Activated naive CD8-positive, alpha-beta T cell treated with anti-CD3 and anti-CD28 coated beads, Interleukin-2, amount 50 U/mL, for 16 hours (primary cell): ENCODE results near the gene ALOX12.

Experiments used
- DNase-seq: peaks from one replicate; pipeline ENCODE4 v3.0.0-alpha.2; 2020; ENCODE audit warnings: low read depth, low spot score

ALOX12 gene

DNA sequence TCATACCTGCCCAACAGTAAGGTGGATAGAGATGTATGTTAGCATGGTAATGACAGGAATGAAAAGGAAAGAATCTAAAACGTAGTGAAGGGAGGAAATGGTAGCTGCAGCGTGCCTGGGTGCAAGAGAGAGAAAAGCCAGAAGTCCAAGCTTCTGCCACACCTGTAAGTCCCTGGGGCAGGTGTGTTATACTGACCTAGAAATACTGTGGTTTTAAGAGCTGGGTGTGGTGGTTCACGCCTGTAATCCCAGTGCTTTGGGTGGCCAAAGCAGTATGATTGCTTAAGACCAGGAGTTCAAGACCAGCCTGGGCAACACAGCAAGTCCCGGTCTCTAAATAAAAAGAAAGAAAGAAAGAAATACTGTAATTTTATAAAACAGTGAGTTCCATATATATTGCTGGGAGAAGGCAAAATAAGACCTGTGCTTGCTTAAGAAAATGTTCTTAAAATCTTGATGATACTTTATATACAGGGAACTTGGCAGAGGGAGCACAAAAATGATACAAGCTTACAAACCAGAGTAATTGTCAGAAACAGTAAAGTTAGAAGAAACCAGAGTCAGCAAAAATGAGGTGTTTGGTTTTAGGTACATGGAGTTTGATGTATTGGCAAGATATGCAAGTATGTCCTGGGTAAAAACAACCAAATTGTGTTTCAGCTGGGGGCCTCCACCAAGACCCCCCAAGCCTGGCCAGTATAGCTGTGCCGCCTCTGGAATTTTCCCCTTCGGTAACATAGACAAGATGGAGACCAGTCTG lies 6.6 kb downstream of the ALOX12 start:
- DNase-seq = no peak

DNA sequence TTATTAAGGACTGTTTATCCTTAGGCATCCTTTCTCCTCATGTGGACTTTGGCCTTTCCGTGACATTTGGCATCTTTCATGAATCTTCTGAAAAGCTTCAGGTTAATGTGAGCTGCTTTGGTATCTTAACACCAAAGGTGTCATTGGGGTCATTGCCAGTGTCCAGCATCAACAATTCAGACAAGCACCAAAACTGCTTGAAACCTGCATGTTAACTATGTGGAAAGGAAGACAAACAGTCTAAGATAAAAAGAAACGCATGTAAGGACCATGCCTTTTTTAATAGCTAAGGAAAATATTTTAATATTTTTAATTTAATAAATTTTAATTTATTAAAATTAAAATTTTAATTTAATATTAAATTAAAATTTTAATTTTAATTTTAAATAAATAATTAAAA lies 7.9 kb downstream of the ALOX12 start:
- no peak for DNase-seq

DNA sequence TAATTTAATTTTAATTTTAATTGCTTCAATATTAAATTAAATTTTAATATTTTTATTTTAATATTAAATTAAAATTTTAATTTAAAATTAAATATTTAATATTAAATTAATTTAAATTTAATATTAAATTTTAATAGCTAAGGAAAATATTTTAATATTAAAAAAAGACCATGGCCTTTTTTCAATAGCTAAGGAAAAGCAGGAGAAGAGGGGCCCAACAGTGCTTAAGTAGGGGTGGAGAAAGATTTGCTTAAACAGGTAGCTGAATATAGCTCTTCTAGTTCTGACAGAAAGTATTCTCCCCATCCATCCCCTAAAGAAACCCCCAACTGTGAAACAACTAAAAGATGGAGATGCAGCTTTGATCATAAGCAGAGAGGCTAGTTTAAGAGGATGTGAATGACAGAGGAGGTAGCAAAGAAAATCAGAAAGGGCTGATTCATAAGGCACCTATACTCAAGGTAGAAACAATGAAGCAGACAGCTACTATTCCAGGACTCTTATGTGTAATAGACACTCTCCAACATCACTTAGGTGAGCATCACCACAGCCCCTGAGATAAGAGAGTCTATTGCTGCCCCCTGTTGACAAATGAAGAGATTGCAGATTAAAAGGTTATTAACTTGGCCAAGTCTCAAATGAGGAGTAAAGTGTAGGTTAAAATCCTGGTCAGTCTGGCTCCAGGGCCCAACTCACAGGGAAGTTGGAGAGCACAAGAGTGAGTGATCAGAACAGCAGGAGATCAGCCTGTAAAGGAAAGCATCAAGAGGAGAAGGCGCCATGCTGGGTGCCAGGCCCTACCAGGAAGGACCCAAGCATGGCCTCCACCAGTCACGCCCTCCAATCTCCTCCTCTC lies 8.8 kb downstream of the ALOX12 start:
- no peak for DNase-seq

DNA sequence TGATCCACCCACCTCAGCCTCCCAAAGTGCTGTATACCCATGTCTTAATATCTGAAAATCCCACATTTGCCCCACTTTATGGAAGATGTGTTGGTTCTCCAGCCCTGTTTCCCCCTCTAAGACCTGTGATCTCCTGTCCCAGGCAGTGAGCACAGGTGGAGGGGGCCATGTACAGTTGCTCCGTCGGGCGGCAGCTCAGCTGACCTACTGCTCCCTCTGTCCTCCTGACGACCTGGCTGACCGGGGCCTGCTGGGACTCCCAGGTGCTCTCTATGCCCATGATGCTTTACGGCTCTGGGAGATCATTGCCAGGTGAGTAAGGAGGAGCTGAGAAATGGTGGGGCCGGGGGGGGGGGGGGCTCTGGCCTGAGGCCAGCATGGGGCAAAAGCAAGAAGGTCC lies 9.9 kb downstream of the ALOX12 start:
- no peak for DNase-seq

DNA sequence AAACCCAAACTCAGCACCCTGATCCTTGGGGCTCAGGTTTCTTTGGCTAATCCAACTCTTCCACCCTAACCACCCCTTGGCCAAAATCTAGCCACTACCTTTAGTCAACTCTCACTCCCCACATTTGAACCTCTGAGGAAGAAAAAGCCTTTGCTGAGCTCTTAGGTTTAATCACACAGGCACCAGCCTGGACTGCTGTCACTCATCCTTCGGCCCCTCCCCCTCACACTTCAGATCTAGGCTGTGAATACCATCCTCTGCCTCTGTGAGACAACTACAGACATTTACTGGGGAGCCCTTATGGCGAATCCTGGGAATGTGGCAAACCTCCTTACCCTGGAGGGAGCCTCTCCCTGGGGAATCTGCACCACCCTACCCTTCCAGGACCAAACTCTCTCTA lies 11.3 kb downstream of the ALOX12 start:
- no peak for DNase-seq

DNA sequence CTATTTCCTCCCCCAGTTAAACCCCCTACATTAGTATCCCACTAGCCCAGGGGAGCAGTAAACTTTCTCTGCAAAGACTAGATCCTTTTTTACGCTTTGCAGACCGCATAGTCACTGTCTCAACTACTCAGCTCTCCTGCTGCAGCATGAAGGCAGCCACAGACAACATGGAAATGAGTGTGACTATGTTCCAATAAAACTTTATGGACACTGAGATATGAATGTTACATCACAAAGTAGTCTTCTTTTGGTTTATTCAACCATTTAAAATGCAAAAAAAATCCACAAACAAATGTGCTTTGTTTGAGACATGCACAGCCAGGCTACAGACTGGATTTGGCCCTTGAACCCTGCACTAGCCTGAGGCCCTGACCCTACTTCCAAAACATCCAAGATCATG lies 14.7 kb downstream of the ALOX12 start:
- no peak for DNase-seq

DNA sequence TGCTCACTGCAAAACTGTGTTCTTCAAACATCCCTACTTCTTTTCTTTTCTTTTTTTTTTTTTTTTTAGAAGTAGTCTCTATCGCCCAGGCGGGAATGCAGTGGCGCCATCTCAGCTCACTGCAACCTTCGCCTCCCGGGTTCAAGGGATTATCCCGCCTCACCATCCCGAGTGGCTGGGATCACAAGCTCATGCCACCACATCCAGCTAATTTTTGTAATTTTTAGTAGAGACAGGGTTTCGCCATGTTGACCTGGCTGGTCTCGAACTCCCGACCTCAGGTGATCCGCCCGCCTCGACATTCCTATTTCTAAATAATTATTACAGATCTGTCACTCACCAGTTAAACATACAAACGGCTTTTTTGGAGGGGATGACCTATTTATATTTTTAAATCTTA lies 15.6 kb downstream of the ALOX12 start:
- no peak for DNase-seq

DNA sequence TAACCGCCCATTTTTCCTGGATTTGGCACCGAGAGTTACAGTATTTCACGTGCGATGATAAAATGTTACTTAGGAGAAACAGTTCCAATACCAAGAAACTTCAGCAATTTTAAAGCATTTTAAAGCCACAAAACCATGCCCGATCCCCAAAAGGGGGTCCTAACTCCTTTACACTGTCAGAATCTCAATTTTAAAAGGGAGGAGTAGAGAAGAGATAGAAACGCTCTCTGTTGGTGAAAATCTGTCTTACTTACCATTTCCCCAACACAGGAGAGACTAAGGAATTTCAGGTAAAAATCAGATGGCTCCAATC lies 16.0 kb downstream of the ALOX12 start:
- no peak for DNase-seq

DNA sequence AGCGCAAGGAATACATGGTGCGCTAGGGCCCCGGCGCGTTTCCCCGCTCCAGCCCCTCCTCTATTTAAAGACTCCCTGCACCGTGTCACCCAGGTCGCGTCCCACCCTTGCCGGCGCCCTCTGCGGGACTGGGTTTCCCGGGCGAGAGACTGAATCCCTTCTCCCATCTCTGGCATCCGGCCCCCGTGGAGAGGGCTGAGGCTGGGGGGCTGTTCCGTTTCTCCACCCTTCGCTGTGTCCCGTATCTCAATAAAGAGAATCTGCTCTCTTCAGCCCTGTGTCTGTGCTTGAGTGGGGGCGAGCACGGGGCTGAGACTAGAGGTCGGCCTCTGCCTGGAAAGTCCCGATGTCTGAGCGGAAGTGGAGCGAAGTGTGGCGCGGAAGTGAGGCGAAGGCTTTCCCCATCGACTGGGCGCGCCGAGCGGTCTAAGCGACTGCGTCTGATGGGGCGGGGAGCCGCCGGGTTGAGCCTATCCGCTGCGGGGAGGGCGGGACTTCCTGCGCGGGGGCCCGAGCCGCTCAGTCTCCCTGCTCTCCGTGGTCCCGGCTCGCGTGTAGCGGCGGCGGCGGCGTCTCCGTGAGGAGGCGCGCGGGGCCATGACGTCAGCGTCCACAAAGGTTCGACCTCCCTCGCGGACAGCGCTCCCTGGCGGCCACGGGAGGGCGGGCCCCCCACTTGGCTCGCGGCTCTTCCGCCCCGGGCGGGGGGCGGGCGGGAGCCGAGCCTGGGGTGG lies 18.6 kb downstream of the ALOX12 start:
- DNase-seq = peak; percentile 92

DNA sequence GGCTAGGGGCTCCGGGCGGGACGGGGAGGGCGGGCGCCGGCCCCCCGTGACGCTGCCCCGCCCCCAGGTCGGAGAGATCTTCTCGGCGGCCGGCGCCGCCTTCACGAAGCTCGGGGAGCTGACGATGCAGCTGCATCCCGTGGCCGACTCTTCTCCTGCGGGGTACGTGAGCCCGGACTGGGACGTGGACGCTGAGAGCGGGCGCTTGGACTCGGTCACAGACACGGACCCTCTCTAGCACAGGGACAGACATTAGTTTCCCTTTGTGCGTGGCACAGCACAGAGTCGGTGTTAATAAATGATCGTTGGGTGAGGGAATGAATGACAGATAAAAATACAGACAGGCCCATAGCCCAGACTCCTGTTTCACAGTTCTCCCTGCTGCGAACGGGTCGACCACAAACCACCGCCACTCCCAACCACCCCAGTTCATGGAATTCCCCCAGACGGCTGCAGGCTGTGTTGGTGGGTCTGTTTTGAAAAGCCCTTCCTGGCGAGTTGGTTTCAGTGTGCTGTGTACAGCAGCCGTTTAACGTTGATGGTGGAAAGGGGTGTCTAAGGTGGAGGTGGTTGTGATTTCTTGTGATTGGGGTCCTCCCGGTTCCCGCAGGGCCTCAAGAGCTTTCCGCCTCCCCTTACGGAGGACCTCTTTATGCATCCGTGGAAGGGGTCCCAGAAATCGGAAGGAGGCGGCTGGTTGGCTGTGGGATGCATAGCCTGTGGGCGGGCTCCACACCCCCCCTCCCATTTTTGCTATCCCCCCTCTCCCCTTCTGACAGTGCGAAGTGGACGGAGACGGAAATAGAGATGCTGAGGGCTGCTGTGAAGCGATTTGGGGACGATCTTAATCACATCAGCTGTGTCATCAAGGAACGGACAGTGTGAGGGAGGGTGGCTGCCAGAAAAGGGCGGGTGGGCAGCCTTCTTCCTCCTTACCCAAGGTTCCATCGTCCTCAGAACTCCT lies 19.4 kb downstream of the ALOX12 start:
- DNase-seq = no peak

DNA sequence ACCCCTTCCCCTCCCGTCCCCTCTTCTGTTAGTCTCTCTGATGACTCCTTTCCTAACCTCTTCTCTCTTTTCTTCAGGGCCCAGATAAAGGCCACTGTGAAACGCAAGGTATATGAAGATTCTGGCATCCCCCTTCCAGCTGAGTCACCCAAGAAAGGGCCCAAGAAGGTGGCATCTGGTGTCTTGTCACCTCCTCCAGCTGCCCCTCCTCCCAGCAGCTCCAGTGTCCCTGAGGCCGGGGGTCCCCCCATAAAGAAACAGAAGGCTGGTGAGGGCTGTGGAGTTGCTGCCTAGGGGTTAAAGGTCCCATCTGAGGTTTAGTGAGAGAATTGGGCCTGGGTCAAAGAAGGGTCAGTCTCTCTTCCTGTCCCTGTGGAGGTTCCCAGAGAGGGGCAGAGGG lies 20.6 kb downstream of the ALOX12 start:
- DNase-seq = no peak

DNA sequence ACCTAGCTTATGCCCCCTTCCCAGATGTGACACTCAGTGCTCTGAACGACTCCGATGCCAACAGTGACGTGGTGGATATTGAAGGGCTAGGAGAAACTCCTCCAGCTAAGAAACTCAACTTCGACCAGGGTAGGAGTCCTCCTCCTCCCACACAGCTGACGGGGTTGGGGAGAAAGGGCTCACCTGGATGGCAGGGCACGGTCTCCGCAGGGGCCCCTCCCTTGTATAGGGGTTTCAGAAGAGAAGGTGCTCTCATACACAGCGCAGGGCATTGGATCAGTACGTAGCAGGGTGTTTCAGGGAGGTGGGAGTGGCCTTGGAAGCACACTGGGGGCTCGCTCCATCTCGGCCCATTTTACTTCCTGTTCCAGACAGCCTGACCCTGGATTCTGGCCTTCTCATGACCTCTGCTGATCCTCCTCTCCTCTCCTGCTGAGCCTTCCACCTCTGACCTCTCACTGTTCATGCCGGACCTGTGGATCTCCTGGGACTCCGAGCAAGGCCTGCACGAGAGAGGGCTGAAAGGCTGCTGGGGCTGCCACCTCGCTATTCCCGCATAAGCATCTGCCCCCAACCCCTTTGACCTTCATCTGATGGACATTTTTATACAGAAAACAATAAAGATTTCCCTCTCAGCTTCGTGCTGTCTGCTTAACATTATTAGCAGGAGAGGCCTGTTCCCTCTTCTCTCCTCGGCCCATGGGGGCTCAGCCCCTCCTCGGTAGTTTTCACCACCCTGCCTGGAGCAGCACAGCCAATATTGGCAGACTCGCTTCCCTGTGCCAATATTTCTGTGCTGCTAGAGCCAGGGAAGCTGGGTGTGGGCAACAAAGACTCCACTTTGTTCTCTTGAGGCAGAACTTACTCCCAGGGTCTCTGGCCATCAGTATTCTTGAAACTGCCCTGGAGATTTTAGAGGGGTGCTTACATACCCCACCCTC lies 21.3 kb downstream of the ALOX12 start:
- DNase-seq = no peak

DNA sequence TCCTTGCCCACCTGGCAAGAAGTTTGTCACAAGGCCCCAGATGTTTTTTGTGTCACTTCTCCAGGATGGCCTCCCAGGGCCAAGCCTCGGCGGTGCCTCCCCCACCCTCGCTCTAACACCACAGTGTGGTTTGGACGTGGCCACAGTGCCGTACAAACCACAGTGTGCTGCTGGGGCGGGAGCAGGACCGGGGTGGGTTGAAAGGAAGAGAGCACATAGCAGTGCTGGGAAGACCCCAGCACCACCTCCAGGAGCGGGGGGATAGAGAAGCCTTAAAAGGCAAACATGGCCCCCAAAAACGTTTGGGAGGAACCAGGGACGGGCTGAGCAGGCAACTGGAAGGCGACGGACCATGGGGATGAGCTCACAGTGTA lies 22.0 kb downstream of the ALOX12 start:
- no peak for DNase-seq

DNA sequence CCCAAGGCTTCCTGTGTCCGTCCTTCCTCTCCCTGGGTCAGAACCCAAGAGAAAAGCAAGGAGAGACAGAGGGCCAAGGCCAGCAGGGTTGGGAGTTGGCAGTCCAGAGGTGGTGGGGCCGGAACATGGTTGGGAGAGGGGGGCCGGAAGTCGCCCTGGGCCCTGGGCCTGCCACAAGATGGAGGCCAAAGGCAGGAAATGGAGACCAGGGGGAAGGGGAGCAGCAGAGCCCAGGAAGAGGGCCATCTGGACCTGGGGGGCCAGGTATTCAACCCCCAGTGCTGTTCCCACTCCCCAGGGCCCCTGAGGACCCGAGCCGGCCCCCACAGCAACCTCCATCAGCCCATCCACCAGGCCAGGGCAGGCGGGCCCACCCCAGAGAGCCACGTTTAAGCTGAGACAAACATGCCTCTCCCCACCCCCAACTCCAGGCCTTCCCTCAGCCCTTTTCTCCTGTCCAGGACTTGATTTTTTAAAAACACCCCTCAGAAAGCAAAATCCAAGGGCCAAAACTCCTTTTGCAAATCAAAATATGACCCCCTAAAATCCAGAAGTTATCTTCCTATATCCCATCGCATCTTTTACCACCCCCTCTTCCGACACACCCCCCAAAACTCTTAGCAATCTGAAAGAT lies 22.6 kb downstream of the ALOX12 start:
- no peak for DNase-seq

DNA sequence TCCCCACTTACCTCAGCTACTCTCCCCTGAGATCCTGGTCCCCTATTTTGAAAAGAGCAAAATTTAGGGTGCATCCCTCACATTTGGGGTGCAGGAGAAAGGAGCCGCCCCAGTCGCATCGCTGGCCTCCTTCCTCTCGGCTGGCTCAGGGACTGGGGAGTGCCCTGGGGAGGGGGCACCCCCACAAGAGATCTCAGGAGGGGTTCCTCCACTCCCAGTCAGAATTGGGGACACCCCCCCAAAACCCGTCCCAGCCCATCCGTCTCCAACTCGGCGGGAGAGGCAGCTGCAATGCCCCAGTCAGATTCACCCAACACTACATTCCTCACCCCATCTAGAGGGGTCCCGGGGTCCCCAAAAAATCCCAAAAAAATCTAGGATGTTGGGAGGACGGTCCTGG lies 23.5 kb downstream of the ALOX12 start:
- no peak for DNase-seq

DNA sequence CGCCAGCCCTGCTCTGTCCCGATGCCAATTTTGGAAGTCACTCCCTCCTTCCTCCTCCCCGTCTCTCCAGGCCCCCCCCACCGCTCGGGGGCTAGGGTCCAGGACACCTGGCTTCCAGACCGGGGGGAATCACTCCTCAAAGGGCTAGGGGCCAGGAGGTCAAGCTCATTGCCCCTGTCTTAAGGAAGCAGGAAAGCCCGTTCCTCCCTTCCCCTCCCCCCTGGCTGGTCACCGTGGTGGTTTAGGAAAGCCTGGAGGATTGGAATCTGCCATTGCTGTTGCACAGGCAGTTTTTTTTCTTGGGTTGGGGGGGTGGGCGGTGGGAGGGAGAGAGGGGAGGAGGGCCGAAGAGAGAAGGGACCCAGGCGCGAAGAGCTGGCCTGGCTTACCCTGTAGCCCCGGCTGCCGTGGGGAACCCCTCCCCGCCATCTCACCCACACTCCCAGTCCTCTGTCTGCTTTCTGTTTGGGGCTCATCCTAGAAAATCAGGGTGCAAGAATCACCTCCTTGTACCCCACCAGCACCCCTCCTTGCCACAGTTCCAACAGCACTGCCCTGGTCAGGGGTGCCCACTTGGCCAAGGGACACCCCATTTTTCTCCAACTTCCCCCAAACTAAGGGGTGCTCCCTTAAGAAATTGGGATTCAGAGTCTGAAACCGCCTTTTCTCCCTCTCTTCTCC lies 24.1 kb downstream of the ALOX12 start:
- no peak for DNase-seq

DNA sequence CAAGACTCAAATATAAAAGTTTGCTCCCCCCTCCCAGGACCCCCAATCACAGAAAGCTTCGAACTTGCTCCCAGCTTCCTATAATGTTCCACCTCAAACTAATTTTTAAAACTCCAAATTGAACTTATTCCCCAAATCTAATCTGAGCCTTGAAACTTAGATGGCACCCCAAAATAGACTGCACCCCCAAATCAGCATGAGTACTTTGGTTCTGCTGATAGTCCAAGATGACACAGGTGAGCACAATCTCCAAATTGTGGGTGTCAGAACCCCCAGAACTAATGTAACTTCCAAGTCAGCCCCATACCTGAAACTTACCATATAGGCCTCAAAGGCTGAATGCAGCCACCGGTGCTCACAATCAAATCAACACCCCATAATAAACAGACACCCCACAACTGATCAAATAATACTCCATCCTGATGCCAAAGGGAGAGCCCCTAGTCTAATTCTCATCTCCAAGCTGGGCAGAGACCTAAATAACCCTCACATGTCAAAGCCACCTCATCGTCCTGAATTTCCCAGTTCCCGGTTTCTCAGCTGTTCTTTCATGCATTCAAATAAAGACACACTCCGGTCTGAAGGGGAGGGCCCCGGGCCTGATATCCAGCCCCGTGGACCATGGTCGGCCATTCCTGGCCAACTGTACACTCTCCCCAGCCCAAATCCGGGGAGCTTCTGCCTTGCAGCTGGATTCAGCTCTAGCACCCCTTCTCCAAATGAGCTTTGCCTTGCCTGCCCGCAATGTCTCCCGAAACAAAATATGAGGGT lies 25.2 kb downstream of the ALOX12 start:
- DNase-seq = no peak

DNA sequence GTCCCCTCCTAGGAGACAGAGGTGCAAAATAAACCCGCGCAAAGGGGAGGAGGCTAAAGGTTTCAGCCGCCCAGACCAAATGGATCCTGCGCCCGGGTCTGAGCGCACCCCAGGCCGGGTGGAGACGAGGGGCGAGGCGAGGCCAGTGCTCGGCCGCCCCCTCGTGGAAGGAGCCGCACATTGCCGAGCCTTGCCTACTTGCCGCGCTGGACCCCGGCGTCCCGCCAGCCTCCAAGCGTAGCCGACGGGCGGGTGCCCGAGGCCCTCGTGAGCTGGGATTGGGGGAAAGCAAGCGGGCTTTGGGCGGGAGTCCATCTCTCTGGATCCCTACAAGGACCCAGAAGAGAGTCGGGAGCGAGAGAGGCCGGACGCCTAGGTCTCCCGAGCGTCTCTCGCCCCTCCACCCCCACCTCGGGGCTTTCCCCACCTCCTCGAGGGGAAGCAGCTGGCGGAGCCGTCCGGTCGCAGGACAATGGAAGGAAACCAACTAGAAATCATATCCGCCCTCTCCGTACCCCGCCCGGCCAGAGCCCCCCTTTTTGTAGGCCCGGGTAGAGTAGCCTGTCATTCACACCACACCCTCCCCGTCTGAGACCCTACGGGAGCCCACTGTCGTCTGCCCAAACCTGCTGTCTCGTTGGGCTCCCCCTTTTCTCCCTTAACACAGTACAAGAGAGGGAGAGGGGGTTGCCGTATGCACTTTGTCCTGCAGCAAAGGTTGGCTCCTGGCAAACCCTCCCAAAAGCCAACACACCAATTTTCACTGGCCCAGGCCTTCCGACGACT lies 26.3 kb downstream of the ALOX12 start:
- peak; percentile 57 for DNase-seq
